ENCODE data around the gene MED25.

DNA sequence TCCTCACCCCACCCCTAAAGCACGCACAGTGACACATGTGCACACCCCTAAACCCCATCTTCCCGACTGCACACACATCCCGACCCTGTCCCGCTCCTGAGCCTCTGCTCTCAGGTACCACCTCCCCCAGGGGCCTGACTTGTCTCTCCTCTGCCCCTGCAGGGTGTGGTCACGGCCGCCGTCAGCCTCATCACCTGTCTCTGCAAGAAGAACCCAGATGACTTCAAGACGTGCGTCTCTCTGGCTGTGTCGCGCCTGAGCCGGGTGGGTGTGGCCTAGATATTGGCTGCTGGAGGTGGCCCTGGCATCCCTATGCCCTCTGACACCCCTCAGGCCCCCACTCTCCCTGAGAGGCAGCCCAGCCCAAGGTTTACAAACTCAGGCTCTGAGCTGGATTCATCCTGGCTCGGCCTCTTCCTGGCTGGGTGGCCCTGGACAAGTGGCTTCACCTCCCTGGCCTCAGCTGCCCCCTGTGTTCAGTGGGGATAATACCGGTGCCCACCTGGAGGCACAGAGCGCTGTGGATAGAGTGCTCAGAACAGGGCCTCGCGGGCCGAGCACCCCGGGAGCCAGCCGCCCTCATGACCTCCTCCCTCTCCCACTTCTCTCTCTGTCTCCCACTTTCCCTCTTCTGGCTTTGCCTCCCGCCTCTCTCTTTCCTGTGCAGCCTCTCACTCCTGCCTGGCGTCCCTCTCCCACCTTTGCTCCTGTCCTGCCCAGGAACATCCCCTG is 25.1 kb upstream of the MED25 start:
- TF ChIP-seq, protein P1, sequence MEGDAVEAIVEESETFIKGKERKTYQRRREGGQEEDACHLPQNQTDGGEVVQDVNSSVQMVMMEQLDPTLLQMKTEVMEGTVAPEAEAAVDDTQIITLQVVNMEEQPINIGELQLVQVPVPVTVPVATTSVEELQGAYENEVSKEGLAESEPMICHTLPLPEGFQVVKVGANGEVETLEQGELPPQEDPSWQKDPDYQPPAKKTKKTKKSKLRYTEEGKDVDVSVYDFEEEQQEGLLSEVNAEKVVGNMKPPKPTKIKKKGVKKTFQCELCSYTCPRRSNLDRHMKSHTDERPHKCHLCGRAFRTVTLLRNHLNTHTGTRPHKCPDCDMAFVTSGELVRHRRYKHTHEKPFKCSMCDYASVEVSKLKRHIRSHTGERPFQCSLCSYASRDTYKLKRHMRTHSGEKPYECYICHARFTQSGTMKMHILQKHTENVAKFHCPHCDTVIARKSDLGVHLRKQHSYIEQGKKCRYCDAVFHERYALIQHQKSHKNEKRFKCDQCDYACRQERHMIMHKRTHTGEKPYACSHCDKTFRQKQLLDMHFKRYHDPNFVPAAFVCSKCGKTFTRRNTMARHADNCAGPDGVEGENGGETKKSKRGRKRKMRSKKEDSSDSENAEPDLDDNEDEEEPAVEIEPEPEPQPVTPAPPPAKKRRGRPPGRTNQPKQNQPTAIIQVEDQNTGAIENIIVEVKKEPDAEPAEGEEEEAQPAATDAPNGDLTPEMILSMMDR (conservative IDR thresholded peaks at IDR 0.05; ENCODE audit: low read depth in 2 of 2) = no peak
- no peak for TF ChIP-seq EZH2 (IDR thresholded peaks at IDR 0.05; ENCODE audit: low read depth, unreplicated experiment)
- TF ChIP-seq POLR2AphosphoS5 (IDR thresholded peaks at IDR 0.05; ENCODE audit: low read depth) = no peak
- TF ChIP-seq CREB1 (CRISPR knock-in tag; IDR thresholded peaks at IDR 0.05; ENCODE audit: low read depth) = no peak
- TF ChIP-seq, protein P2, sequence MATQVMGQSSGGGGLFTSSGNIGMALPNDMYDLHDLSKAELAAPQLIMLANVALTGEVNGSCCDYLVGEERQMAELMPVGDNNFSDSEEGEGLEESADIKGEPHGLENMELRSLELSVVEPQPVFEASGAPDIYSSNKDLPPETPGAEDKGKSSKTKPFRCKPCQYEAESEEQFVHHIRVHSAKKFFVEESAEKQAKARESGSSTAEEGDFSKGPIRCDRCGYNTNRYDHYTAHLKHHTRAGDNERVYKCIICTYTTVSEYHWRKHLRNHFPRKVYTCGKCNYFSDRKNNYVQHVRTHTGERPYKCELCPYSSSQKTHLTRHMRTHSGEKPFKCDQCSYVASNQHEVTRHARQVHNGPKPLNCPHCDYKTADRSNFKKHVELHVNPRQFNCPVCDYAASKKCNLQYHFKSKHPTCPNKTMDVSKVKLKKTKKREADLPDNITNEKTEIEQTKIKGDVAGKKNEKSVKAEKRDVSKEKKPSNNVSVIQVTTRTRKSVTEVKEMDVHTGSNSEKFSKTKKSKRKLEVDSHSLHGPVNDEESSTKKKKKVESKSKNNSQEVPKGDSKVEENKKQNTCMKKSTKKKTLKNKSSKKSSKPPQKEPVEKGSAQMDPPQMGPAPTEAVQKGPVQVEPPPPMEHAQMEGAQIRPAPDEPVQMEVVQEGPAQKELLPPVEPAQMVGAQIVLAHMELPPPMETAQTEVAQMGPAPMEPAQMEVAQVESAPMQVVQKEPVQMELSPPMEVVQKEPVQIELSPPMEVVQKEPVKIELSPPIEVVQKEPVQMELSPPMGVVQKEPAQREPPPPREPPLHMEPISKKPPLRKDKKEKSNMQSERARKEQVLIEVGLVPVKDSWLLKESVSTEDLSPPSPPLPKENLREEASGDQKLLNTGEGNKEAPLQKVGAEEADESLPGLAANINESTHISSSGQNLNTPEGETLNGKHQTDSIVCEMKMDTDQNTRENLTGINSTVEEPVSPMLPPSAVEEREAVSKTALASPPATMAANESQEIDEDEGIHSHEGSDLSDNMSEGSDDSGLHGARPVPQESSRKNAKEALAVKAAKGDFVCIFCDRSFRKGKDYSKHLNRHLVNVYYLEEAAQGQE (IDR thresholded peaks at IDR 0.05; ENCODE audit: unreplicated experiment) = no peak

All from GM23338 (cell line).